HG03378 (cell line): ENCODE results near the gene POLR3B.

Source experiments
- ATAC-seq: cut with Tn5 transposase; IDR thresholded peaks from one replicate; pipeline ENCODE4 v1.9.1; 2021; ENCODE audit warnings: mild to moderate bottlenecking, moderate library complexity; ENCODE audit not compliant: unreplicated experiment

POLR3B gene

DNA sequence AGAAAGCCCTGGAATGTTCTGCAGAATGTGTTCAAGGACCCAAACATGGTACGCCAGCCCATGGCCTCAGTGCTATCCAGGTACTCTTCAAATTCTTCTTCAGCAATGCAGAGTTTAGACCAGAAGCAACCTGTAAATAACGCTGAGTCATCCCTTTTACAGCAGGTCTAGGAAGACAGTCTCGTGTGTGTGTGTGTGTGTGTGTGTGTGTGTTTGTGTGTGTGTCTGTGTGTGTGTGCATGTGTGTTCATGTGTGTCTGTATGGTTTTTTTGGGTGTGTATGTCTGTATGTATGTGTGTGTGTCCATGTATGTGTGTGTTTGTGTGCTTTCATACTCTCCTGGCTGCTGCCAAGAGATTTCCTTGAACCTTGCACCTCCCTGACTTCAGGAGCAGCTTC, 165.2 kb downstream of the POLR3B start:
- no peak for ATAC-seq

DNA sequence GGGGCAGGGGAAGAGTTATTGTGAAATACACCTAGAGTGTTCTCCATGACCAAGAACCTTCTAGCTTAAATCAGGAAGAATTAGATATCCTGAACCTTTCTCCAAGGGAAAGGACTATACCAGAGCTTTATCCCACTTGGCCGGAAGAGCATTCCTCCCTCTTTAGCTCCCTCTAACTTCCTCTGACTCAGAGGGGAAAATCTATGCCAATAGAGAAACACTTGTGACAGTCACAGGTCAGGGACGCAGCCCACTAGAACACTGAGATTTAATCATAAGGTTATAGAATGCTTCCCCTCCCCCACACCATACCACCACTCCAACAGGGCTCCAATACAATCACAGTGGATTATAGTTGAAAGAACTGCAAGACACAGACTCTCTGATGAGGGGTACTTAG, 169.8 kb downstream of the POLR3B start:
- no peak for ATAC-seq

DNA sequence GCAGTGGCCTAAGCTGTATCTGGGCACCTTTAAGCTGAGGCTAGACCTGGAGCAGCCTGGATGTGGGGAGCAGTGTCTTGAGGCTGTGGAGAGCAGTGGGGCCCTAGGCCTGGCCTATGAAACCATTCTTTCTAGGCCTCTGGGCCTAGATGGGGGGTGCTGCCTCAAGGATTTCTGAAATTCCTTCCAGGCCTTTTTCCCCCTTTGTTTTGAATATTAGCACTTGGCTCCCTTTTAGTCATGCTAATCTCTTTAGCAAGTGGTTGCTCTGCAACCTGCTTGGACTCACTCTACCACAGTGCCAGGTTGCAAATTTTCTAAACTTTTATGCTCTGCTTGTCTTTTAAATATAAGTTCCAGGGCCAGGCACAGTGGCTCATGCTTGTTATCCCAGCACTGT, 183.7 kb downstream of the POLR3B start:
- ATAC-seq = no peak

DNA sequence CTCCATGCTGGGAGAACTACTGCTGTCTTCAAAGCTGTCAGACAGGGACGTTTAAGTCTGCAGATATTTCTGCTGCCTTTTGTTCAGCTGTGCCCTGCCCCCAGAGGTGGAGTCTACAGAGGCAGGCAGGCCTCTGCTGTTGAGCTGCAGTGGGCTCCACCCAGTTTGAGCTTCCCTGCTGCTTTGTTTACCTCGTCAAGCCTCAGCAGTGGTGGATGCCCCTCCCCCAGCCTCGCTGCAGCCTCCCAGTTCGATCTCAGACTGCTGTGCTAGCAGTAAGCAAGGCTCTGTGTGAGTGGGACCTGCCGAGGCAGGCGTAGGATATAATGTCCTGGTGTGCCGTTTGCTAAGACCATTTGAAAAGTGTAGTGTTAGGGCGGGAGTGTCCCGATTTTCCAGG, 193.9 kb downstream of the POLR3B start:
- ATAC-seq = no peak

DNA sequence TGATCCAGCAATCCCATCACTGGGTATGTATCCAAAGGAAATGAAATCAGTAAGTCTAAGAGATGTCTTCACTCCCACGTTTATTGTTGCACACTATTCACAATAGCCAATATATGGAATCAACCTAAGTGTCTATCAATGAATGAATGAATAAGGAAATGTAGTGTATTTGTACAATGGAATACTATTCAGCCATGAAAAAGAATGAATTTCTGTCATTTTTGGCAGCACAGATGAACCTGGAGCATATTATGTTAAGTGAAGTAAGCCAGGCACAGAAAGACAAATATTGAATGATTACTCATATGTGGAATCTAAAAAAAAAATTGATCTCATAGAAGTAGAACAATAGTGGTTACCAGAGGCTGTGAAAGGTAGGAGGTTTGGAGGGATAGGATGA, 194.7 kb downstream of the POLR3B start:
- no peak for ATAC-seq
